CD14-positive monocyte (primary cell): ENCODE measurements around the gene CORO2A. TPM values are rescaled to one million over a fixed set of nuclear protein-coding genes. Genes with fewer than 3 reads are reported as not detected.
"Not testable (repeated sequence)": the region's sequence is repeated elsewhere in the genome, so short reads cannot be mapped to it uniquely, and the experiment has no call there.

Source experiments
- DNase-seq, 3 donors: peaks; one replicate each; pipeline ENCODE4 v3.0.0-alpha.2; 2011 to 2022
- H2AFZ ChIP-seq: 2 replicates; pipeline ENCODE4 v1.6.0; 2012; ENCODE audit warnings: mild to moderate bottlenecking, low read depth, low read length, inconsistent platforms; ENCODE audit not compliant: insufficient read depth, poor library complexity, severe bottlenecking
- H3K27ac ChIP-seq, 2 donors: 1 replicate in 1 of 2; 2 replicates in 1 of 2; pipeline ENCODE4 v1.5.1; 2012 to 2013; ENCODE audit warnings: low read length in 2 of 2, control low read depth in 1 of 2, inconsistent platforms in 1 of 2, low read depth in 1 of 2, mild to moderate bottlenecking in 1 of 2
- H3K27me3 ChIP-seq, 2 donors: one replicate each; pipeline versions ENCODE4 v1.6.0 to v1.6.1; 2011 to 2013; ENCODE audit warnings: low read length in 2 of 2; ENCODE audit not compliant: control insufficient read depth in 2 of 2, insufficient read depth in 2 of 2
- H3K36me3 ChIP-seq, 2 donors: replicated peaks in 1 of 2; 1 replicate in 1 of 2; 2 replicates in 1 of 2; pipeline versions ENCODE4 v1.5.1 to v1.6.1; 2012 to 2013; ENCODE audit warnings: low read length in 2 of 2, control low read depth in 1 of 2, inconsistent platforms in 1 of 2, mild to moderate bottlenecking in 1 of 2; ENCODE audit not compliant: insufficient read depth in 2 of 2, control insufficient read depth in 1 of 2
- H3K4me1 ChIP-seq, 2 donors: 1 replicate in 1 of 2; 2 replicates in 1 of 2; pipeline versions ENCODE4 v1.5.1 to v1.6.1; 2012 to 2013; ENCODE audit warnings: low read length in 2 of 2, control low read depth in 1 of 2, inconsistent platforms in 1 of 2, mild to moderate bottlenecking in 1 of 2, moderate library complexity in 1 of 2; ENCODE audit not compliant: insufficient read depth in 2 of 2, control insufficient read depth in 1 of 2
- H3K4me2 ChIP-seq: replicated peaks from 2 replicates; pipeline ENCODE3; 2012; ENCODE audit warnings: low read length, moderate library complexity, mild to moderate bottlenecking; ENCODE audit not compliant: poor library complexity, severe bottlenecking; ENCODE audit errors: extremely low read depth
- H3K4me3 ChIP-seq, 3 experiments: fragments of 200-600 bp in 1 of 3; sonication (generic) in 1 of 3; replicated peaks in 1 of 3; 1 replicate in 2 of 3; 2 replicates in 1 of 3; pipeline ENCODE4 v1.5.1; 2011 to 2013; ENCODE audit warnings: low read length in 3 of 3, mild to moderate bottlenecking in 3 of 3, control low read depth in 2 of 3, low read depth in 2 of 3, inconsistent platforms in 1 of 3, moderate library complexity in 1 of 3
- H3K79me2 ChIP-seq: 2 replicates; pipeline ENCODE4 v1.6.0; 2012; ENCODE audit warnings: mild to moderate bottlenecking, control low read depth, inconsistent platforms, low read length, moderate library complexity; ENCODE audit not compliant: insufficient read depth
- H3K9ac ChIP-seq: 2 replicates; pipeline ENCODE4 v1.6.0; 2017; ENCODE audit warnings: low read length, mild to moderate bottlenecking; ENCODE audit not compliant: insufficient read depth, poor library complexity, severe bottlenecking
- H3K9me3 ChIP-seq, 2 donors: replicated peaks in 1 of 2; 1 replicate in 1 of 2; 2 replicates in 1 of 2; pipeline versions ENCODE4 v1.5.1 to v1.6.1; 2012 to 2013; ENCODE audit warnings: low read length in 2 of 2, control low read depth in 1 of 2; ENCODE audit not compliant: control insufficient read depth in 1 of 2, insufficient read depth in 1 of 2
- H4K20me1 ChIP-seq: 2 replicates; pipeline ENCODE4 v1.6.0; 2012; ENCODE audit warnings: mild to moderate bottlenecking, low read length, control low read depth, moderate library complexity; ENCODE audit not compliant: insufficient read depth
- H3K27ac Mint-ChIP-seq, 7 donors: one replicate each; pipeline ENCODE4 v1.8.0; 2020; ENCODE audit warnings: mild to moderate bottlenecking in 7 of 7, mixed read lengths in 7 of 7, moderate library complexity in 6 of 7, inconsistent platforms in 2 of 7
- H3K27me3 Mint-ChIP-seq, 3 donors: one replicate each; pipeline ENCODE4 v1.8.0; 2021 to 2022; ENCODE audit warnings: low read depth in 3 of 3, mild to moderate bottlenecking in 3 of 3, mixed read lengths in 3 of 3, moderate library complexity in 3 of 3, inconsistent platforms in 1 of 3
- H3K36me3 Mint-ChIP-seq, 2 donors: one replicate each; pipeline ENCODE4 v1.8.0; 2020; ENCODE audit warnings: mixed read lengths in 2 of 2, inconsistent platforms in 1 of 2, mild to moderate bottlenecking in 1 of 2
- H3K4me1 Mint-ChIP-seq: one replicate; pipeline ENCODE4 v1.8.0; 2020; ENCODE audit warnings: mild to moderate bottlenecking, mixed read lengths
- H3K4me3 Mint-ChIP-seq, 2 donors: one replicate each; pipeline ENCODE4 v1.8.0; 2020; ENCODE audit warnings: mild to moderate bottlenecking in 2 of 2, mixed read lengths in 2 of 2, moderate library complexity in 1 of 2
- H3K9me3 Mint-ChIP-seq, 7 donors: one replicate each; pipeline ENCODE4 v1.8.0; 2020 to 2022; ENCODE audit warnings: mixed read lengths in 7 of 7, mild to moderate bottlenecking in 6 of 7, moderate library complexity in 6 of 7, inconsistent platforms in 2 of 7
- CTCF ChIP-seq: fragments of 200-600 bp; IDR thresholded peaks from one replicate; pipeline ENCODE4 v1.8.0; 2022; ENCODE audit warnings: antibody characterized with exemption, mild to moderate bottlenecking
- WGBS: methylation state at CpG from one replicate; pipeline ENCODE4 v1.1.5; 2013; ENCODE audit warnings: missing lambda C conversion rate; ENCODE audit not compliant: insufficient coverage; 5-methylcytosine and 5-hydroxymethylcytosine counted together
- intact Hi-C, 2 donors: fragments of 100-400 bp; cut with micrococcal nuclease; formaldehyde crosslinking; loops; one replicate each; pipeline versions ENCODE4 v1.15.0 to v1.15.1; 2023
- polyA plus RNA-seq, 3 donors: library from polyadenylated mRNA; depleted of rRNA in 1 of 3; unstranded in 2 of 3; stranded (reverse) in 1 of 3; fragments of 300-500 nt in 2 of 3; fragments of >200 nt in 1 of 3; fragmentation: Illumina TruSeq in 2 of 3; gene quantifications; 1 replicate in 2 of 3; 2 replicates in 1 of 3; pipeline ENCODE4 v1.2.3, GENCODE V29; 2012 to 2021

Gene CORO2A
- polyA plus RNA-seq, 3 donors, result 1.2 to 3.5 (median 2.1) TPM

- no peaks in the 10 kb centered on the region for H3K27me3 ChIP-seq
- peaks cover 62 to 74% of the 10 kb centered on the region in 2 donors for H3K36me3 Mint-ChIP-seq
- no peak for DNase-seq
- peak overlapping the region in 2 of 7 donors; percentile 38 to 67 for H3K27ac Mint-ChIP-seq
- no peaks in the 10 kb centered on the region for H3K9me3 ChIP-seq
- intact Hi-C loops, result loop anchor here (5.0 to 10.0 kb wide), 2 partner anchors 126 to 128 kb away; no protein-coding TSS in a partner anchor
- H3K9ac ChIP-seq, result no peak overlapping the region
- peaks cover 0 to 3% (median 2%) of the 10 kb centered on the region in 3 donors for H3K27me3 Mint-ChIP-seq
- H3K4me1 Mint-ChIP-seq, result peaks cover 38% of the 10 kb centered on the region
- H3K36me3 ChIP-seq, result peaks cover 64 to 73% of the 10 kb centered on the region in 2 donors
- peaks cover 15 to 20% of the 10 kb centered on the region in 2 donors for H3K4me1 ChIP-seq
- peaks cover 0 to 3% (median 0%) of the 10 kb centered on the region in 7 donors for H3K9me3 Mint-ChIP-seq
- H3K79me2 ChIP-seq, result peaks cover 30% of the 10 kb centered on the region
- no peak overlapping the region for H2AFZ ChIP-seq
- H4K20me1 ChIP-seq, result peaks cover 70% of the 10 kb centered on the region
- TF ChIP-seq CTCF, result no peak
- 83% methylated on average over 2 of the region's 5 CpGs for WGBS
- no peak overlapping the region for H3K4me3 ChIP-seq
- H3K4me2 ChIP-seq, result no peak overlapping the region
- no peak overlapping the region for H3K4me3 Mint-ChIP-seq
- no peak overlapping the region for H3K27ac ChIP-seq
Measured at GRCh38 chr9:98078895-98079294, 113.5 kb downstream of the CORO2A start.

GRCh38 chr9:98076514-98076890 lies 115.9 kb downstream of the CORO2A start:
- Mint-ChIP-seq H3K4me1 (peaks cover 32% of the 10 kb centered on the region), H3K27ac (peak overlapping the region in 4 of 7 donors; percentile 30 to 82 (median 42)), H3K36me3 (peaks cover 40 to 54% of the 10 kb centered on the region in 2 donors)
- Histone ChIP-seq H3K36me3 (peaks cover 40 to 53% of the 10 kb centered on the region in 2 donors), H4K20me1 (peaks cover 75% of the 10 kb centered on the region), H3K79me2 (peaks cover 45% of the 10 kb centered on the region), H3K4me1 (peaks cover 23% of the 10 kb centered on the region in 2 donors)
- H3K4me2 ChIP-seq, H3K27me3 Mint-ChIP-seq, H3K9me3 ChIP-seq, H3K9me3 Mint-ChIP-seq, DNase-seq, H3K4me3 Mint-ChIP-seq, H3K4me3 ChIP-seq, H3K9ac ChIP-seq, H2AFZ ChIP-seq, H3K27ac ChIP-seq, H3K27me3 ChIP-seq: not testable (repeated sequence)
- intact Hi-C loops, result loop anchor here (5.0 to 10.0 kb wide), 2 partner anchors 128 to 131 kb away; no protein-coding TSS in a partner anchor
- WGBS, result 80% methylated on average over 1 of the region's 8 CpGs
